HEK293 (cell line): Measurements from ENCODE around the gene CLDN17.

Experiments
- CTCF ChIA-PET: fragments of 350-600 bp; formaldehyde crosslinking; extraction: SDS; loops from one replicate; lab custom pipeline; 2021; ENCODE audit warnings: antibody characterized with exemption; lab: Yijun Ruan, JAX
- POLR2A ChIA-PET: fragments of 300-600 bp; formaldehyde crosslinking; extraction: SDS; loops from one replicate; lab custom pipeline; 2020; ENCODE audit warnings: antibody characterized with exemption, inconsistent platforms; lab: Yijun Ruan, JAX
- H3K27ac ChIP-seq: fragments of 200-500 bp; sonication (Bioruptor generic); 2 replicates; pipeline ENCODE4 v1.5.1; 2014; ENCODE audit warnings: low read depth, low read length, control low read depth, inconsistent platforms; ENCODE audit errors: extremely low read depth
- H3K36me3 ChIP-seq, 2 experiments: fragments of 200-500 bp in 1 of 2; sonication (Bioruptor generic) in 1 of 2; 1 replicate in 1 of 2; 2 replicates in 1 of 2; pipeline ENCODE4 v1.5.1; 2014 to 2017; ENCODE audit warnings: inconsistent platforms in 2 of 2, low read length in 2 of 2; ENCODE audit not compliant: control insufficient read depth in 2 of 2, insufficient read depth in 1 of 2
- H3K4me1 ChIP-seq: fragments of 200-500 bp; sonication (Bioruptor generic); 2 replicates; pipeline ENCODE4 v1.5.1; 2014; ENCODE audit warnings: mild to moderate bottlenecking, low read length, inconsistent platforms; ENCODE audit not compliant: control insufficient read depth, insufficient read depth
- H3K4me3 ChIP-seq: 2 replicates; pipeline ENCODE4 v1.5.1; 2011; ENCODE audit warnings: low read depth, mild to moderate bottlenecking, control low read depth, low read length, moderate library complexity
- H3K9me3 ChIP-seq: fragments of 200-500 bp; sonication (Bioruptor generic); 2 replicates; pipeline ENCODE4 v1.5.1; 2014; ENCODE audit warnings: low read depth, low read length, inconsistent platforms; ENCODE audit not compliant: control insufficient read depth, insufficient read depth
- KLF10 ChIP-seq: fragments of 450-650 bp; IDR thresholded peaks from 2 replicates; pipeline ENCODE4 v1.5.1; 2018; ENCODE audit warnings: missing biosample characterization, mild to moderate bottlenecking, missing genetic modification characterization
- KLF17 ChIP-seq: fragments of 450-650 bp; formaldehyde crosslinking; IDR thresholded peaks from 2 replicates; pipeline ENCODE4 v1.5.1; 2016; ENCODE audit warnings: missing biosample characterization, missing genetic modification characterization
- PBX3 ChIP-seq: sonication (generic); formaldehyde crosslinking; IDR thresholded peaks from 2 replicates; pipeline ENCODE4 v1.8.1; 2022; ENCODE audit warnings: mild to moderate bottlenecking, moderate library complexity, missing genetic modification reagents
- REST ChIP-seq: fragments of 450-650 bp; formaldehyde crosslinking; IDR thresholded peaks from 2 replicates; pipeline ENCODE4 v1.5.1; 2016; ENCODE audit warnings: missing biosample characterization, missing genetic modification characterization
- SCRT2 ChIP-seq: fragments of 450-650 bp; formaldehyde crosslinking; IDR thresholded peaks from 2 replicates; pipeline ENCODE4 v1.5.1; 2016; ENCODE audit warnings: missing biosample characterization, missing genetic modification characterization
- SP2 ChIP-seq: fragments of 450-650 bp; formaldehyde crosslinking; IDR thresholded peaks from 2 replicates; pipeline ENCODE4 v1.5.1; 2016; ENCODE audit warnings: missing biosample characterization, missing genetic modification characterization
- ZBTB1 ChIP-seq: fragments of 450-650 bp; formaldehyde crosslinking; IDR thresholded peaks from 2 replicates; pipeline ENCODE4 v1.5.1; 2016; ENCODE audit warnings: missing biosample characterization, missing genetic modification characterization
- ZNF148 ChIP-seq: fragments of 450-650 bp; formaldehyde crosslinking; IDR thresholded peaks from 2 replicates; pipeline ENCODE4 v1.5.0; 2017; ENCODE audit warnings: missing biosample characterization, missing genetic modification characterization, borderline replicate concordance
- ZNF155 ChIP-seq: fragments of 450-650 bp; formaldehyde crosslinking; IDR thresholded peaks from 2 replicates; pipeline ENCODE4 v1.5.1; 2016; ENCODE audit warnings: missing biosample characterization, missing genetic modification characterization
- ZNF211 ChIP-seq: fragments of 450-650 bp; formaldehyde crosslinking; IDR thresholded peaks from 2 replicates; pipeline ENCODE4 v1.5.1; 2016; ENCODE audit warnings: low read depth, missing biosample characterization, missing genetic modification characterization
- ZNF214 ChIP-seq: fragments of 450-650 bp; formaldehyde crosslinking; IDR thresholded peaks from 2 replicates; pipeline ENCODE4 v1.5.1; 2017; ENCODE audit warnings: missing biosample characterization, mild to moderate bottlenecking, missing genetic modification characterization, borderline replicate concordance
- ZNF426 ChIP-seq: fragments of 450-650 bp; formaldehyde crosslinking; IDR thresholded peaks from 2 replicates; pipeline ENCODE4 v1.5.1; 2017; ENCODE audit warnings: missing biosample characterization, missing genetic modification characterization, mild to moderate bottlenecking, inconsistent platforms, moderate library complexity
- ZNF510 ChIP-seq: fragments of 450-650 bp; formaldehyde crosslinking; IDR thresholded peaks from 2 replicates; pipeline ENCODE4 v1.5.1; 2018; ENCODE audit warnings: mild to moderate bottlenecking, missing genetic modification characterization, missing biosample characterization; ENCODE audit not compliant: insufficient replicate concordance
- ZNF530 ChIP-seq: fragments of 450-650 bp; formaldehyde crosslinking; IDR thresholded peaks from 2 replicates; pipeline ENCODE4 v1.5.1; 2016; ENCODE audit warnings: low read depth, missing biosample characterization, missing genetic modification characterization
- ZNF654 ChIP-seq: fragments of 450-650 bp; formaldehyde crosslinking; IDR thresholded peaks from 2 replicates; pipeline ENCODE4 v1.5.1; 2016; ENCODE audit warnings: low read depth, missing biosample characterization, missing genetic modification characterization
- ZNF670 ChIP-seq: fragments of 450-650 bp; formaldehyde crosslinking; IDR thresholded peaks from 2 replicates; pipeline ENCODE4 v1.5.1; 2016; ENCODE audit warnings: missing biosample characterization, missing genetic modification characterization, low read depth
- ZNF677 ChIP-seq: fragments of 450-650 bp; IDR thresholded peaks from 2 replicates; pipeline ENCODE4 v1.5.0; 2018; ENCODE audit warnings: missing biosample characterization, mild to moderate bottlenecking, missing genetic modification characterization, moderate library complexity
- ZNF837 ChIP-seq: fragments of 450-650 bp; formaldehyde crosslinking; IDR thresholded peaks from 2 replicates; pipeline ENCODE4 v1.5.1; 2016; ENCODE audit warnings: missing biosample characterization, missing genetic modification characterization
- ZNF843 ChIP-seq: fragments of 450-650 bp; formaldehyde crosslinking; IDR thresholded peaks from 2 replicates; pipeline ENCODE4 v1.5.1; 2016; ENCODE audit warnings: missing biosample characterization, missing genetic modification characterization

Gene CLDN17

GRCh38 chr21:30194701-30195299 is 28.2 kb upstream of the CLDN17 start:
- Histone ChIP-seq H3K36me3 (no peaks in the 10 kb centered on the region), H3K9me3 (no peaks in the 10 kb centered on the region), H3K4me3 (no peak overlapping the region), H3K27ac (no peak overlapping the region), H3K4me1 (no peaks in the 10 kb centered on the region)
- peak; percentile 30 for TF ChIP-seq ZNF654
- no peak for TF ChIP-seq ZNF670 (tag by site-specific recombination)
- POLR2A ChIA-PET: no interaction called here
- CTCF ChIA-PET: interaction anchor here (0.5 to 9.4 kb wide), 41 partner anchors 8 to 1700 kb away, joined by 3 to 100 read pairs (median 4); partner anchors contain the start of gene CLDN17

GRCh38 chr21:30193201-30193600 is 26.6 kb upstream of the CLDN17 start:
- no peaks in the 10 kb centered on the region for H3K36me3 ChIP-seq
- TF ChIP-seq PBX3 (CRISPR knock-in tag): no peak
- H3K4me1 ChIP-seq: no peaks in the 10 kb centered on the region
- H3K9me3 ChIP-seq: no peaks in the 10 kb centered on the region
- no peak overlapping the region for H3K27ac ChIP-seq
- CTCF ChIA-PET: interaction anchor here (0.5 to 9.4 kb wide), 6 partner anchors 13 to 733 kb away, joined by 3 to 100 read pairs (median 9); no protein-coding TSS in a partner anchor
- H3K4me3 ChIP-seq: no peak overlapping the region
- POLR2A ChIA-PET: no interaction called here

GRCh38 chr21:30190554-30190953 is 23.9 kb upstream of the CLDN17 start:
- POLR2A ChIA-PET: no interaction called here
- CTCF ChIA-PET: interaction anchor here (9.4 kb wide), 1 partner anchor 146 kb away, joined by 100 read pairs; no protein-coding TSS in a partner anchor
- Histone ChIP-seq H3K9me3 (no peaks in the 10 kb centered on the region), H3K4me1 (no peaks in the 10 kb centered on the region), H3K4me3 (no peak overlapping the region), H3K36me3 (no peaks in the 10 kb centered on the region), H3K27ac (no peak overlapping the region)
- TF ChIP-seq ZNF214 (tag by site-specific recombination) (no peak), ZNF148 (tag by site-specific recombination) (no peak), ZBTB1 (no peak), ZNF670 (tag by site-specific recombination) (no peak), ZNF426 (tag by site-specific recombination) (no peak), SP2 (tag by site-specific recombination) (no peak), KLF10 (no peak), ZNF211 (tag by site-specific recombination) (no peak), ZNF837 (tag by site-specific recombination) (no peak), ZNF155 (tag by site-specific recombination) (no peak), ZNF510 (no peak)

GRCh38 chr21:30189773-30190172 is 23.2 kb upstream of the CLDN17 start:
- ChIA-PET POLR2A (no interaction called here), CTCF (no interaction called here)
- Histone ChIP-seq H3K4me1 (no peaks in the 10 kb centered on the region), H3K4me3 (no peak overlapping the region), H3K9me3 (no peaks in the 10 kb centered on the region), H3K36me3 (no peaks in the 10 kb centered on the region), H3K27ac (no peak overlapping the region)
- TF ChIP-seq ZNF677 (tag by site-specific recombination) (no peak), ZNF530 (tag by site-specific recombination) (no peak), ZNF843 (tag by site-specific recombination) (no peak), KLF17 (tag by site-specific recombination) (no peak), SCRT2 (tag by site-specific recombination) (no peak), REST (tag by site-specific recombination) (no peak)
